Kidney tubule cell (primary cell): ENCODE measurements around the gene RHOB.

Experiments
- DNase-seq: peaks from one replicate; pipeline ENCODE4 v3.0.0-alpha.2; 2018; ENCODE audit warnings: low spot score

Gene RHOB

GRCh38 chr2:20475567-20475952 is 28.7 kb downstream of the RHOB start:
- no peak for DNase-seq

DNA sequence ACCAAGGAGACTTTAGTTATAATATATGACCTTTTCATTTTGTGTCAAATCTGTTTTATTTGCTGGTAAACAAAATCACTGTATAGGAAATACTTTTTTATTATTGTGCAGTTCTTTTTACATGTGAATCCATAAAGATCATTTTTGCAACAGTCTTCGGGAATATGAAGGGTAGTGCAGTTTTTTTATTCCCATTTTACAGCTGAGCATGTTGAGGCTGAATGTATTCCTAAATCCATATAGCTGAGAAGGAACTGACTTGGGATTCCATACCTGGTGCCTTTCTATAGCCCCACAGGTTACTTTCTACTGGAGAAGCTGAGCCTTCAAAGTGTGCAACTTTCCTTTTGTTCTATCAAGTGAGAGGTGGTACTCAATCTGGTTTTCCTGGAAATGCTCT is 29.6 kb downstream of the RHOB start:
- no peak for DNase-seq

- no peak for DNase-seq
Measured at GRCh38 chr2:20476950-20477349, 30.1 kb downstream of the RHOB start.

- no peak for DNase-seq
Measured at GRCh38 chr2:20478961-20479360, 32.1 kb downstream of the RHOB start.

GRCh38 chr2:20479835-20480234 is 33.0 kb downstream of the RHOB start:
- no peak for DNase-seq

DNA sequence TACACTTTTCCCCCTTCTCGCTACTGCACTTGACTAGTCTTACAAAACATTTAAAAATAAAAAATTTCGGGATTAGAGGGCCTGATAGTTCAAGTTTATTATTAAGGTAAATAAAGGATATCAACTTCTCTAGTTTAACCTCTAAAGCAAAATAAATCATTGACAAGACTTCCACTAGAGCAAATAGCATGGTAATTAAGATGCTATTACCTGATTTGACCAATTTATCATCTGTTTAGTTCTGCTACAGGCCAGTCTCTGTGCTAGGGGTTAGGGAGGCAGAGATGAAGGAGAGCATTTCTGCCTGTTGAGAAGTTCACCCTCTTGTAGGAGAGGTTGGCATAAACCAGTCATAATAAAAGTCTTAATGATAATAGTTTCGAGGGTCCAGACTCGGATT is 34.0 kb downstream of the RHOB start:
- DNase-seq, result no peak

- DNase-seq, result no peak
Measured at GRCh38 chr2:20481798-20482405, 35.0 kb downstream of the RHOB start.

GRCh38 chr2:20482725-20483124 is 35.9 kb downstream of the RHOB start:
- no peak for DNase-seq

DNA sequence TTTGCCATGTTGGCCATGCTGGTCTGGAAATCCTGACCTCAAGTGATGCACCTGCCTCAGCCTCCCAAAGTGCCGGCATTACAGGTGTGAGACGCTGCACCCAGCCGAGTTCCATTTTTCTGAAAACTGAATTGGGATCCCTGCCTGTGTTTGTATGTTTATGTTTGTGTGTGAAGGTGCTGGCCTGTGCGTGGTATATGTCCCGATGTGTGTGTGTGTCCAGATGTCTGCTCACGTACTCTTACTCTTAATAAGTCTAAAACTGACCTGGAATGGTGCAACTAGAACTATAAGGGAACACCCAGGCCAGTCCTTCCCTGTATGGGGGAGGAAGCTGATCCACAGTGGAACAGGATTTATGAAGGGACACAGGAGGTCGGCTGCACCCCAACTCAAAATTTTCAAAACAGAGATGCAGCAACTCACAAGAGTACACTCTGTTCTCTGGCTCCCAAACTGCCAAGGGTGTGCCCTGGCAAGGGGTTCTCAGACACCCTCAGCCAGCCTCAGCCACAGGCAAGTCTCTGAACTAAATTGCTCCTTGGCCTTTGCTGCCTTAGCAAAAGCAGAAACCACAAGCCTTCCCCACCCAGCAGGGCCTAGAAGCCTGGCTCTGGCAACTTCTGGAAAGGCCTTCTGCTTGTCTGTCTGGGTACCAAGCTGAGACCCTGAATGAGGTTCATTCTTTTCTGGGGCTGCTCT is 36.5 kb downstream of the RHOB start:
- no peak for DNase-seq

DNA sequence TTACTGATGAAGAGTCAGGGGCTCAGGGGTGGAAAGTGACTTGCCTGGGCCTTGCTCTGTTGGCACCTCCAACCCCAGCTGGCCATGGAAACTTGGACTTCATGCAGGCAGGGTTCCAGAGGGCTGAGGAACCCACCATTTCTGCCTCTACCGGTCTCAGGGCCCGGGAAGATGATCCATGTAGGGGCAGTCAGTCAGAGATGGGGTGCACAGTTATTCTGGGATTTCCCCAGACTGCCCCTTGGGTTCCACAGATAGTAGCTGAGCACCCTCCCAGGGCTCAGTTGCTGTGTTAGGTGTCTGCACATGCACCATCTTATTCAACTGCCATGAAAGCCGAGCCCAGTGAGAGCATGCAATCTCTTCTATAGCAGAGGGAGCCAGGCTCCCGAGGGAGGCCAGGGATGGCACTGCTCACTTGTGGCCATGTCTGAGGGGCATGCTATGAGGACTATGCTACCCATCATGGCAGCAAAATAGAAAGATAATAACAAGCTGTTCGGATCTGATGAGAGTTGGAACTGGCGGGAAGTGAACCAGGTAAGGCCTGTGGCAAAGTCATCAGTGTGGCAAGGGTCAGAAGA is 37.3 kb downstream of the RHOB start:
- no peak for DNase-seq

GRCh38 chr2:20484810-20485611 is 38.1 kb downstream of the RHOB start:
- DNase-seq, result no peak

DNA sequence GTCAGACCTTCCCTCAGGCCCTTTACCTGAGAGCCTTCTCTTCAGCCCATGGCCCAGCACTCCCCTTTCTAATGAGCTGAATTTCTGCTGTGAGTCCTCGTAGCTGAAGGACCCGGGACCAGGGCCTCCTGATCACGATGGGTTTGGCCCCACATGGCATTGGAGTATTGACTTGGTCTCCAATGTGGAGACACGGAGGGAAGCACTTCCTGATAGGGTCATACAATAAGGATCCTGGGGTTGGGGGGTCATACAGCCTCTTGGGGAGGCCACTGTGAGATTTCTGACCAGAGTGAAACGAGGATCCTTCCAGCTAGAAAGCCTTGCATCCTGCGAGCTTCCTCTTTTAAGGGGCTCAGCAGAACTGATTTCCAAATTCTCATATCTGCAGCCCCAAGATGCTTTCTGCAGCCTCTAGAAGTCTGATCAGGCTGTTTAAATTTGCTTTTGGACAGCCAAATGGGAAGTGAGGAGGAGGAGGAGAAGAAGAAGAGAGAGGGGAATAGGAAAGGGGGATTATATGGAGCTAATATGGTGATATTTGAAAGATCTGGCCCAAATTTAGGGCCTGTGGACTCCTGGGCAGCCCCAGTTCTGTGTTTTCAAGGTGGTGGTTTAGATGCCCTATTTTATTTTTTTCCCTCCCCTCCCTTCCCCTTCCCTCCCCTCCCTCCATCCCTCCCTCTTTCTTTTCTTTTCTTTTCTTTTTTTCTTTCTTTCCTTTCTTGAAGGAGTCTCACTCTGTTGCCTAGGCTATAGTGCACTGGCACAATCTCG is 38.9 kb downstream of the RHOB start:
- no peak for DNase-seq

DNA sequence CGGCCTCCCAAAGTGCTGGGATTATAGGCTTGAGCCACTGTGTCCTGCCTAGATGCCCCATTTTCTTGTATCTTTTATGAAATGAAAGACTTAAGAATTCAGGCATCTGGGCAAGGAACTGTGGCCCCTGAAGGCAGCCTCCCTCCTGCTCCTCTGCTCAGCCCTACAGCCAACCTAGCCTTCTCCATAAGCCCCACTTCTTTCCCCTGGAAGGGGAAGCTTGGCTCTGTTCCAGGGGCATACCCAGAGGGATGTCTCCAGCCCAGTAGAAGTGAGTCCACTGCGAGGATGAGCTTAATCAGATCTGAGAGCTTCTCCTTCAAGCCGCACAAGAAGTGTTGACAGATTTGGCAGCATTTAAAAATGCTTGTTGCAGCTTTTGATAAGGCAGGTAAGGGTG is 39.7 kb downstream of the RHOB start:
- DNase-seq, result no peak

DNA sequence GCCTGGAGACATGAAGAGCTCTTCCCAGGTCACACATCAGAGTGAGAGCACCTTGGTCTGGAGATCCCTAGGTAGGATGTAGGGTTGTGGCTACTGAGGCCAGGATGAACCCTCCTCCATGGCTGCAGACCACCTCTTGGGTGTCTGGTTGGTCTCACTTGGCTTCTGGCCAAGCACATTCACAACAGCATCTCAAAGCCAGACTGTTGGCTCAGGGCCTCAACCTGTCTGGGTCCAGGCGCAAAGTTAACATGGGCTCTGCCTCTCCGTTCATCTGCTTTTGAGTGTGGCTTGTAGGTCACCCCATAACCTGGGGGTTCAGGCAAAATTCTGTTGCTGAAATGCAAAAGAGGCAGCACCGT is 40.1 kb downstream of the RHOB start:
- DNase-seq, result no peak

GRCh38 chr2:20487392-20488174 is 40.7 kb downstream of the RHOB start:
- no peak for DNase-seq

GRCh38 chr2:20488201-20488641 is 41.3 kb downstream of the RHOB start:
- peak; percentile 27 for DNase-seq

DNA sequence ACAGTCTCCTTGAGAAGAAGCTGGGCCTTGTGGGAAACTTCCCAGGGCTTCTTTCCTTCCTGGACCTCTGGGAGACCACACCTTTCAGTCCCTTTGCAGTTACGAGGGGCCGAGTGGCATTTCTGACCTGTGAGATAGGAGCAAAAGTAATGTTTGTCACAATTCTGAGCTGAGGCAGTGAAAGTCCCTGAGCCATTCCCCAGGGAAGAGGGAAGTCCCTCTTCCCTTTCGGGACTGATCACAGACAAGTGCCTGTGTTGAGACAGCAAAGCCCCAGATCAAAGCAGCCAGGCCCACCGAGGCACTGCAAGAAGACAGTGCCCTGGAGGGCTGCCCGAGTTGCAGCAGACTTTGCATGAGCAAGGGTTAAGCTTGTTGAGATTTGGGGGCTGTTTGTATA is 41.9 kb downstream of the RHOB start:
- no peak for DNase-seq

DNA sequence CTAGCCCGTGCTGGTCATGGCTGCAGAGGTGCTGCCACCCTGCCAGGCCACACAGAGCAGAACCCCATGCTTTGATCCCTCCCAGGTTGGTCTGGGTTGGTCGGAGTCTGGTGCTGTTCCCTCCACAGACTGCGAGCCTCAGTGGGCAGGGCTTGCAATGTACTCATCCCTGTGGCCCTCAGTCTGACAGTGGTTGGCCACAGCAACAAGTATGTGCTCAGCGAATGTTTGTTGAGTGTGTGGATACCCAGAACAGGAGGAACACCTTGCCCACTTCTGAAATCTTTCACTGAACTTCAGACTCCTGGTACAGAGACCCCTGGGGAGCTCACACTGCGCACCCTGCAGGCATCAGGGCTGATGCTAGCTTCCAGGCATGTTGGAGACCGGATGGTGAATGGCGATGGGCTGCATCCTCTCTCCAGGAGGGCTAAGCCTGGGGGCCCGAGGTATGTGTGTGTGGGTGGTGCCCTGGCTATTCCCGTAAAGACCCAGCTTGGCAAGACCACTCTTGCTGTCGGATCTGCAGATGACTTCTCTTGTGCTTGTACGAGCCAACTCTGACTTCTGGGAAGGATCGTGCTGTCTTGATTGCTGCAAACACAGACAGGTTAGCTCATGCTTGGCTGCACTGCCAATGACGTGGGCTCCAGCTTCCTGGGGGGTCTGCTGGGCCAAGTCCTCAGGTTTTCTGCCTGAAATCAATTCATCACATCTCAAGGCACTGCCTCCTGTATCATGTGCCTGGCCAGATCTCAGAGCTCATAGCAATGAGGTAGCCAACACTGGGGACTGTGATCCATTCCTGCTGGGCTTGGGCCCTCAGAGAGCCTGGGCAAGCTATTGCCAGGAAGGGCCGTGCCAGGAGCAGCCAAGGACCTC is 43.7 kb downstream of the RHOB start:
- peak; percentile 96 for DNase-seq

- peak; percentile 69 for DNase-seq
Measured at GRCh38 chr2:20491739-20492531, 45.1 kb downstream of the RHOB start.
